ENCODE results near the gene TPM1. TPM values are rescaled to one million over a fixed set of nuclear protein-coding genes. Genes with fewer than 3 reads are reported as not detected.

TPM1 gene
- total RNA-seq, 1 donor, result 35.5 TPM

DNA sequence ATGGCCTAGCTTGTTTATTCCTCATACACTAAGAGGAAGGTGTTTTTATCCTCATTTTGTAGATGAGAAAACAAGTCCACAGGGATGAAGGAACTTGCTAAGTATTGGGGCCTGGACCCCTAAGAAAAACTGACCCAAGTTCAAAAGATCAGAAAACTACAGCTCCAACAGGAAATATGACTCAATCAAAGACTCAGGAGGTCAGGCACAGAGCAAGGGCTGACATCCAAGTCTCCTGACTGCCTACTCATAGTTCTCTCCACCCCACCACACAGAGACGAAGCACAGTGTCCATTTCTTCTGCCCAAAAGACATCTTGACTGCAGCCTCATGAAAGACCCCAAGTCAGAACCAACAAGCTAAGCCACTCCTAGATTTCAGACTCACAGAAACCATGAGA lies 26.9 kb upstream of the TPM1 start:
- no peak for DNase-seq (ENCODE audit: low read depth in 2 of 3, low spot score in 2 of 3)

DNA sequence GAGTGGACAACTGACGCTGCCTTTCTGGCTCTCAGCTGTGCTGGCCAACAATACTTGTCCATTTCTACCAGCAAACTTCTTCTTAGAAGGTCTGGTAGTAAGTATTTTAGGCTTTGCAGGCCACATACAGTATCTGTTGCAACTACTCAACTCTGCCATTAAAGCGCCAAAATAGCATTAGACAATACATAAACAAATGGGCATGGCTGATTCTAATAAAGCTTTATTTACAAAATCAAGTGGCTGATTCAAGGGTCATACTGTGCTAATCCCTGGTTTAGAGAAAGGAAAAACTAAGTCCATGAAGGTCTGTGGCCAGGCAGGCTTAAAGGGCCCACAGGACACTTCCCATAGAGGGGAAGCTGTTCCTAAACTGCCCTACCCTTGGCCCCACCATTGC lies 26.3 kb upstream of the TPM1 start:
- no peak for DNase-seq (ENCODE audit: low read depth in 2 of 3, low spot score in 2 of 3)

DNA sequence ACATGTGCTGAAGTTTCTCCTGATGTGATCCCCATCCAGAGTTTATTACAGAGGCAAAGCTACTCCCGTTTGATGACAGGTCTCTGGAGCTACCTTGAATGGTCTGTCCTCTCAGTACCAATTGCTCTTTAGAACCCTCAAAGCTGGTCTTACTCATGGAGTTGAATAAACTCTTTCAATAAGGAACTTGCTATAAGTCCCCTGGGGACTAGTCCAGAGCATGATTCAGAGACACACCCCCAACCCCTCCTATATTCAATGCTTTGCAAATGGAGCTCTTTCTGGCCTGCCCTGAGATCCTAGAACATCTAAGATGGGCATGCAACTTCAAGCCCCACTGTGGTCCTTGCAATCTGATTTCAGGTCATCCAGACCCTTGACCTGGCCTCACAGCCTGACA lies 23.9 kb upstream of the TPM1 start:
- no peak for DNase-seq (ENCODE audit: low read depth in 2 of 3, low spot score in 2 of 3)

DNA sequence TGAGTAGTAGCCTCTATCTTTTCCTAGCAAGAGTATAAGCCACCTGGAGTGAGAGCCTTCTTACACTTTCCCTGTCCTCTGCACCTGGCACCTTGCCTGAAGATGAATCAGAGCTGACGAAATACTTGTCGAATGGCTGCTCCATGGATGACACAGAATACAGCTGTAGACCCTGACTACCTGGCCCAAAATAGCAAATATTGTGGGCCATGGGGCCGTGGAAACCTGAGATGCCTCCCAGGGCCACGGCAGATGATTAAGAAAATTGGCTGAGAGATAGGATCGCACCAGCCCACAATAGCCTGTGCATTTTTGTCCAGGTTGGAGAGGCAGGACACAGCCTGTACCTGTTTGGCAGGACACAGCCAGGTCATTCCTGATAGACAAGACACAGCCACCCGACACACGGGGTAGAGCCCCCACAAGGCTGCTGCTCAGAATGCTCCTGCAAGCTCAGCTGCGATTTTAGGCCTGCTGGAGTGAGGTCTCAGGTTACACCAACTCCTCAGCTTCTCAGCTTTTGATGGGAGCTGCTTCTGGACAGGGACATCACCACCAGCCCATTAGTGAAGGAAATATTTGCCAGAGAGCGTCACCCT lies 22.9 kb upstream of the TPM1 start:
- DNase-seq (ENCODE audit: low read depth in 2 of 3, low spot score in 2 of 3), result no peak

DNA sequence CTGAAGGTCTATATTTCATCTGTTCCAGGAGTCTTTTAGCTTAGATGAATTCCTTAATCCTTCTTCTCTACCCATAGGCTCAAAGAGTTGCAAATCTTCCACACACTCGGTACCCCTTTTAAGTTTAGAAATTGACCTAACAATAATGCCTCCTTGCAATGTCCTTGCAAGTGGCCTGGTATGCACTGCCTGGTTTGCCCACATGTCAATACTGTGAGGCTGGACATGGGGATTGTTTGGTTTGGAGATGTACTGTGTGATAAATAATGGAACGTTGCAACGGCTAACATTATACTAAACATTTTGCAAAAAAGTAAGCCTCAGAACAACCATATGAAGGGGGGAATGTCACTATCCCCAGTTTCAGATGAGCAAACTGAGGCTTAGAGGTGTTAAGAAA lies 22.4 kb upstream of the TPM1 start:
- no peak for DNase-seq (ENCODE audit: low read depth in 2 of 3, low spot score in 2 of 3)

- no peak for DNase-seq (ENCODE audit: low read depth in 2 of 3, low spot score in 2 of 3)
Observed at GRCh38 chr15:63020759-63021430, 21.7 kb upstream of the TPM1 start.

DNA sequence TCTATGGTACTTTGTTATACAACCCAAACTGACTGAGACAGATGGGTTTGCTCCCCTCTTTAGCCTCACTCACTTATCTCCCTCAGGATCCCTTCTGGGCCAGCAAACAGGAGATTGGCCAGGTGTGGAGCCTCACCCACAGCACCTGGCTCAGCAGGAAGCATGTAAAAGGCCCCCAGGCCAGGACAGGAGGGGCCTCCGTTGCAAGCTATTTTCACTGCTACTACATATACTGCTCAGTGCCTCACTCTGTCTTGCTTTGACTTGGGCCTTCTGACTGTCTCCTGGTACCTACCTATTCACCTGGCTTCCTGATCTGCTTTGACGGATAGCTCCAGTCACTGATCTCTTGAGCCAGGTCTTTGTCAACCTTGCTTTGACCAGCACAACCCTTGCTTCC lies 20.4 kb upstream of the TPM1 start:
- no peak for DNase-seq (ENCODE audit: low read depth in 2 of 3, low spot score in 2 of 3)

GRCh38 chr15:63022663-63023062 lies 19.9 kb upstream of the TPM1 start:
- DNase-seq (ENCODE audit: low read depth in 2 of 3, low spot score in 2 of 3), result no peak

DNA sequence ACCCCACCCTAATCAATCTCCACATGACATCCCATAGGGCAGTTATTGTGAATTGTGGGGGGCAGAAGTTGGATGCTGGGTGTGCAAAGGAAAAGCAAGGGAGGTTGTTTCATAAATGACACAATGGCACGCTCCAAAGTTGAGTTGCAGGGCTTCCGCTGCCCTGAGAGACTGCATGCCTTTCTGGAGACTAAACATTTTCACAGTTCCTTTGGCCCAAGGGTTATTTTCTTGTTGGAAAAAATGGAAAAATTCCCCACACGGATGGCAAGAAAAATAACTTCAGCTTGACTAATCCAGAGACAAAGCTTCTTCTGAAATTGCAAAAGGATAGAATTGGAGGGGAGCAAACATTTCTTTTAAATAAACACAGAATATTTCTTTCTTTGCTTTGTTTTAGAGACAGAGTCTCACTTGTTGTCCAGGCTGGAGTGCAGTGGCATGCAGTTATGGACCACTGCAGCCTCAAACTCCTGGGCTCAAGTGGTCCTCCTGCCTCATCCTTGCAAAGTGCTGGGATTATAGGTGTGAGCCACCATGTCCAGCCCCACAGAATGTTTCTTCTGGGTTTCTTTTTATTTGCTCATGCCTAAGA lies 19.1 kb upstream of the TPM1 start:
- DNase-seq (ENCODE audit: low read depth in 2 of 3, low spot score in 2 of 3), result no peak

DNA sequence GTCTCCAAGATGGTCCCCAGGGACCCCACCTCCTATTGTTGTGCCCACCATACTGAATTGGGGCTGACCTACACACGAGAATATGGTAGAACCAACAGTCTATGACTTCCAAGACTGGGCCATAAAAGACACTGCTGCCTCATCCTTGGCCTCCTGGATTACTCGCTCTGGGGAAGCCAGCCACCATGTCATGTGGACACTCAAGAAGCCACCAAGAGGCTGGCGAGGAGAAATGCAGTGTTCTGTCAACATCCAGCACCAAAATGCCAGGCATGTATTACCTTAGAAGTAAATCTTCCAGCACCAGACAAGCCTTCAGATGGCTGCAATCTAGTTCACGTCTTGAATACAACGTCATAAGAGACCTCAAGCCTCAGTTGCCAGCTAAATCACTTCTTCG lies 17.1 kb upstream of the TPM1 start:
- no peak for DNase-seq (ENCODE audit: low read depth in 2 of 3, low spot score in 2 of 3)

DNA sequence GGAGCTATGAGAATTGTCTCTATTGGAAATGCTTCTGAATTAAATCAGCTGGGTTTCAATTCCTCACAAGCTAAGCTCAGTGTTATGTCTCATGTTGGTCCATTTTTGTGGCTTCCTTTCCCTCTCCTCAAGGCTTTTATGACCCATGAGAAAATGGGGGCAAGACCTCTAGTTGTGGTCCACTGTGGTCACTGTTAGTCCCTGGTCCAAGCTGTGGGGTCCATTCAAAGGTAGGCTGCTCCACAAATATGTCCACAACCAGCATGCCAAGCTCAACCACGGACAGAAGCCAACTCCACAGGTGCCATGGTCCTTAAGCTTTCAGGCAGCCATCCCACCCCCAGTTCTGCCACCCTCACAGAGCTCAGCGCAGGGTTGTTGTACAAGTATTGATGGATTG lies 14.9 kb upstream of the TPM1 start:
- no peak for DNase-seq (ENCODE audit: low read depth in 2 of 3, low spot score in 2 of 3)

- no peak for DNase-seq (ENCODE audit: low read depth in 2 of 3, low spot score in 2 of 3)
Observed at GRCh38 chr15:63028442-63029110, 14.0 kb upstream of the TPM1 start.

- peak in 1 of 3 donors; percentile 43 for DNase-seq (ENCODE audit: low read depth in 2 of 3, low spot score in 2 of 3)
Observed at GRCh38 chr15:63029676-63030075, 12.9 kb upstream of the TPM1 start.

- DNase-seq (ENCODE audit: low read depth in 2 of 3, low spot score in 2 of 3), result no peak
Observed at GRCh38 chr15:63030101-63030551, 12.4 kb upstream of the TPM1 start.

- no peak for DNase-seq (ENCODE audit: low read depth in 2 of 3, low spot score in 2 of 3)
Observed at GRCh38 chr15:63034578-63034977, 8.0 kb upstream of the TPM1 start.

GRCh38 chr15:63035253-63035652 lies 7.3 kb upstream of the TPM1 start:
- DNase-seq (ENCODE audit: low read depth in 2 of 3, low spot score in 2 of 3), result no peak

- DNase-seq (ENCODE audit: low read depth in 2 of 3, low spot score in 2 of 3), result no peak
Observed at GRCh38 chr15:63035977-63036376, 6.6 kb upstream of the TPM1 start.

GRCh38 chr15:63037976-63038720 lies 4.4 kb upstream of the TPM1 start:
- no peak for DNase-seq (ENCODE audit: low read depth in 2 of 3, low spot score in 2 of 3)

DNA sequence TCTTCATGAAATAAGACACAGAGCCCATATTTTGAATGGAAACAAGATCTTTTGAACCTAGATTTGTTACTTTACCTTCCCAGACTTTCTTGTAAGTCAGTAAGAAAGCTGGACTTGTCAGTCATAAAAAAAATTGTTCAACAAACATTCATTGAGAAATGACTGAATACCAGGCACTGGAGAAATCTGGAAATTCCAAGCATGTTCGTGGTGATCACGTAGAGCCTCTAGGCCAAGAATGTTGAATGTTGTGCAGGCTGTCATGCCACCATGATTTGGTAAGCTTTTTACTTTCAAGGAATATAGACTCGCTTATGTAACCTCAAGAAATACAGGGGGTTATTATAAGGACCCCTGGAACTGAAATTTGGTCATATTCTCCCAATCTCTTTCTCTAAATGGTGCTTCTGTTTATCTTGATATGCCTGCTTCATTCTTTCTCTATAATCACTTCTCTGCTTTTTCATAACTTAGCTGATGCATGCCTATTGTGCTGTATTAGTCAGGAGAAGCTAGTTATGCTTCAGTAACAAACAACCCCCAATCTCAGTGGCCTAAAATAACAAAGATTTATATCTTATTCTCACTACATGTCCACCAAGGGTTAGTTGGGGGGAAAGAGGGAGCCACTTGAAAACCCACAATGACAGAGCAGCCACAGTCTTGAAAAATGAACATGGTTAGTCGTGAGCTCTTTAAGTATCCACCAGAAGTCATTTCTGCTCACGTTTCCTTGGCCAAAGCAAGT lies 3.4 kb upstream of the TPM1 start:
- no peak for DNase-seq (ENCODE audit: low read depth in 2 of 3, low spot score in 2 of 3)

DNA sequence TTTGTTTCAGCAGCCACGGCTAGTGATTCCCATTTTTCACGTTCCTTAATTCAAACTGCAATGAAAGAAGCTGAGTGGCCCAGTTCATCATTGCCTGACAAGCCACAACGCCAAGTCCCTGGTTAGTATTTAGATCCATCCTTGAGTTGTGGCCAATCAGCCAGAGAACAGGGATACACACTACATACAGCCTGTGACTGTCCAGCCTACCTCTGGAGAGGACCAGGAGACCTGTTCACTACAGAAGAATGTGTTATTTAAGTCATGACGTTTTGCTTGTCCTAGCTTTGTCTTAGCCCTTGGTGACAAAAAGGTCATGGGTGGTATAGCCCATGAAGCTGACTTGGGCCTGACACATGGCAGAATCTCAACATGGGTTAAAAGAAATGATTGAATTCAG lies 2.7 kb upstream of the TPM1 start:
- DNase-seq (ENCODE audit: low read depth in 2 of 3, low spot score in 2 of 3), result no peak
